Right hindlimb (tissue), 1 donor: Measurements from ENCODE around the gene LRRC10.

Experiments
- DNase-seq: peaks from one replicate; pipeline ENCODE4 v3.0.0-alpha.2; 2018

LRRC10 gene

GRCh38 chr12:69563166-69563762, 47.4 kb downstream of the LRRC10 start:
- DNase-seq: no peak
